Measurements from ENCODE around the gene MTFMT.
A peak's percentile ranks its signal among the peaks of the same experiment; 100 is the strongest.
"Not testable (repeated sequence)": the region's sequence is repeated elsewhere in the genome, so short reads cannot be mapped to it uniquely, and the experiment has no call there.

The MTFMT gene

GRCh38 chr15:65028921-65029735, at the start of gene MTFMT:
MTFMT (minus strand) TSS chr15:65029639; CDS start chr15:65029613, 26 bp downstream.
- in situ Hi-C loops (cut with HindIII; ENCODE audit: low pct_unique_long_range_greater_than_20kb, low sequenced_read_pairs): no loop called here
- peak; percentile 82 to 94 for DNase-seq (ENCODE audit: low read depth in 1 of 2, low spot score in 1 of 2)

GRCh38 chr15:65077981-65078352, 48.5 kb upstream of the MTFMT start:
- in situ Hi-C loops (cut with HindIII; ENCODE audit: low pct_unique_long_range_greater_than_20kb, low sequenced_read_pairs): no loop called here
- no peak for DNase-seq (ENCODE audit: low read depth in 1 of 2, low spot score in 1 of 2)
- TF ChIP-seq JUND (IDR thresholded peaks at IDR 0.05; ENCODE audit: low read depth): no peak

More at GRCh38 chr15:65028921-65029735, at the start of gene MTFMT:
- no peak for TF ChIP-seq JUND (IDR thresholded peaks at IDR 0.05; ENCODE audit: low read depth)

GRCh38 chr15:65077291-65077980, 48.0 kb upstream of the MTFMT start:
- in situ Hi-C loops (cut with HindIII; ENCODE audit: low pct_unique_long_range_greater_than_20kb, low sequenced_read_pairs): no loop called here
- DNase-seq (ENCODE audit: low read depth in 1 of 2, low spot score in 1 of 2): no peak
- no peak for TF ChIP-seq JUND (IDR thresholded peaks at IDR 0.05; ENCODE audit: low read depth)

- TF ChIP-seq JUND (IDR thresholded peaks at IDR 0.05; ENCODE audit: low read depth): no peak
- in situ Hi-C loops (cut with HindIII; ENCODE audit: low pct_unique_long_range_greater_than_20kb, low sequenced_read_pairs): no loop called here
- no peak for DNase-seq (ENCODE audit: low read depth in 1 of 2, low spot score in 1 of 2)
Measured at GRCh38 chr15:65076486-65077290, 47.2 kb upstream of the MTFMT start, which contains the start of gene KBTBD13. KBTBD13 (plus strand) TSS chr15:65076746; CDS start chr15:65076816, 70 bp downstream.

- DNase-seq (ENCODE audit: low read depth in 1 of 2, low spot score in 1 of 2); in situ Hi-C loops (cut with HindIII; ENCODE audit: low pct_unique_long_range_greater_than_20kb, low sequenced_read_pairs): not testable (repeated sequence)
Measured at GRCh38 chr15:65075607-65076395, 46.4 kb upstream of the MTFMT start.

GRCh38 chr15:65074946-65075345, 45.5 kb upstream of the MTFMT start:
- DNase-seq (ENCODE audit: low read depth in 1 of 2, low spot score in 1 of 2); in situ Hi-C loops (cut with HindIII; ENCODE audit: low pct_unique_long_range_greater_than_20kb, low sequenced_read_pairs): not testable (repeated sequence)

GRCh38 chr15:65072617-65073016, 43.2 kb upstream of the MTFMT start:
- TF ChIP-seq JUND (IDR thresholded peaks at IDR 0.05; ENCODE audit: low read depth): no peak
- in situ Hi-C loops (cut with HindIII; ENCODE audit: low pct_unique_long_range_greater_than_20kb, low sequenced_read_pairs): no loop called here
- DNase-seq (ENCODE audit: low read depth in 1 of 2, low spot score in 1 of 2): no peak

GRCh38 chr15:65072027-65072426, 42.6 kb upstream of the MTFMT start:
- DNase-seq (ENCODE audit: low read depth in 1 of 2, low spot score in 1 of 2): no peak
- in situ Hi-C loops (cut with HindIII; ENCODE audit: low pct_unique_long_range_greater_than_20kb, low sequenced_read_pairs): no loop called here
- TF ChIP-seq JUND (IDR thresholded peaks at IDR 0.05; ENCODE audit: low read depth): no peak

GRCh38 chr15:65071381-65071811, 42.0 kb upstream of the MTFMT start:
- DNase-seq (ENCODE audit: low read depth in 1 of 2, low spot score in 1 of 2): no peak
- TF ChIP-seq JUND (IDR thresholded peaks at IDR 0.05; ENCODE audit: low read depth): no peak
- in situ Hi-C loops (cut with HindIII; ENCODE audit: low pct_unique_long_range_greater_than_20kb, low sequenced_read_pairs): no loop called here

GRCh38 chr15:65069779-65070546, 40.5 kb upstream of the MTFMT start:
- no peak for DNase-seq (ENCODE audit: low read depth in 1 of 2, low spot score in 1 of 2)
- no peak for TF ChIP-seq JUND (IDR thresholded peaks at IDR 0.05; ENCODE audit: low read depth)
- in situ Hi-C loops (cut with HindIII; ENCODE audit: low pct_unique_long_range_greater_than_20kb, low sequenced_read_pairs): no loop called here

- in situ Hi-C loops (cut with HindIII; ENCODE audit: low pct_unique_long_range_greater_than_20kb, low sequenced_read_pairs): no loop called here
- no peak for DNase-seq (ENCODE audit: low read depth in 1 of 2, low spot score in 1 of 2)
Measured at GRCh38 chr15:65069179-65069578, 39.7 kb upstream of the MTFMT start.

More at GRCh38 chr15:65069179-65069578, 39.7 kb upstream of the MTFMT start:
- TF ChIP-seq JUND (IDR thresholded peaks at IDR 0.05; ENCODE audit: low read depth): no peak
